SK-N-SH (cell line): Measurements from ENCODE around the gene ZBTB8OS. TPM values are rescaled to one million over a fixed set of nuclear protein-coding genes. Genes with fewer than 3 reads are reported as not detected.

Experiments
- CTCF ChIA-PET: fragments of 300-600, 350-600 bp; formaldehyde crosslinking; extraction: SDS; loops from one replicate; lab custom pipeline; 2021; lab: Yijun Ruan, JAX
- POLR2A ChIA-PET: fragments of 350-600 bp; sonication (Branson Sonifier 250); formaldehyde crosslinking; extraction: SDS; loops from one replicate; lab custom pipeline; 2020; ENCODE audit warnings: antibody characterized with exemption, inconsistent platforms; lab: Yijun Ruan, JAX
- DNase-seq: peaks from one replicate; pipeline ENCODE4 v3.0.0; 2012
- H2AFZ ChIP-seq: fragments of 200-600 bp; sonication (generic); 2 replicates; pipeline ENCODE4 v1.8.1; 2016; ENCODE audit warnings: antibody characterized with exemption, mild to moderate bottlenecking, low read depth
- H3F3A ChIP-seq: fragments of 200-600 bp; sonication (generic); replicated peaks from 2 replicates; pipeline ENCODE3; 2016; ENCODE audit warnings: antibody characterized with exemption, mild to moderate bottlenecking; ENCODE audit not compliant: insufficient read depth
- H3K27ac ChIP-seq, 2 experiments: fragments of 200-500 bp in 1 of 2; fragments of 200-600 bp in 1 of 2; sonication (Bioruptor generic) in 1 of 2; sonication (generic), shearing (Covaris generic) in 1 of 2; 2 replicates each; pipeline versions ENCODE4 v1.5.1 to v1.6.1; 2014 to 2016; ENCODE audit warnings: low read depth in 2 of 2, inconsistent platforms in 1 of 2, low read length in 1 of 2, mild to moderate bottlenecking in 1 of 2, mixed read lengths in 1 of 2
- H3K27me3 ChIP-seq: fragments of 200-600 bp; sonication (generic), shearing (Covaris generic); 2 replicates; pipeline ENCODE4 v1.6.1; 2016; ENCODE audit warnings: mixed run types; ENCODE audit not compliant: insufficient read depth
- H3K36me3 ChIP-seq, 2 experiments: fragments of 200-500 bp in 1 of 2; fragments of 200-600 bp in 1 of 2; sonication (Bioruptor generic) in 1 of 2; sonication (generic) in 1 of 2; replicated peaks in 1 of 2; 2 replicates each; pipeline versions ENCODE3 to v1.5.1; 2014 to 2016; ENCODE audit warnings: low read length in 1 of 2, mild to moderate bottlenecking in 1 of 2; ENCODE audit not compliant: insufficient read depth in 2 of 2, control insufficient read depth in 1 of 2
- H3K4me1 ChIP-seq, 2 experiments: fragments of 200-500 bp in 1 of 2; fragments of 200-600 bp in 1 of 2; sonication (Bioruptor generic) in 1 of 2; sonication (generic), shearing (Covaris generic) in 1 of 2; 2 replicates each; pipeline versions ENCODE4 v1.5.1 to v1.6.1; 2014 to 2016; ENCODE audit warnings: low read depth in 1 of 2, low read length in 1 of 2, mixed run types in 1 of 2; ENCODE audit not compliant: insufficient read depth in 2 of 2, control insufficient read depth in 1 of 2
- H3K4me2 ChIP-seq: fragments of 200-600 bp; sonication (generic), shearing (Covaris generic); 2 replicates; pipeline ENCODE4 v1.6.1; 2017; ENCODE audit warnings: mixed run types
- H3K4me3 ChIP-seq, 2 experiments: fragments of 200-500 bp in 1 of 2; fragments of 200-600 bp in 1 of 2; sonication (Bioruptor generic) in 1 of 2; sonication (generic), shearing (Covaris generic) in 1 of 2; 2 replicates each; pipeline versions ENCODE4 v1.5.1 to v1.8.1; 2014 to 2016; ENCODE audit warnings: low read depth in 2 of 2, inconsistent platforms in 1 of 2, low read length in 1 of 2, mild to moderate bottlenecking in 1 of 2, mixed read lengths in 1 of 2, moderate library complexity in 1 of 2
- H3K79me2 ChIP-seq: fragments of 200-600 bp; sonication (generic); 2 replicates; pipeline ENCODE4 v1.8.1; 2017; ENCODE audit warnings: mild to moderate bottlenecking; ENCODE audit not compliant: insufficient read depth
- H3K9ac ChIP-seq: fragments of 200-600 bp; sonication (generic); 2 replicates; pipeline ENCODE4 v1.6.1; 2017; ENCODE audit warnings: mixed run types
- H3K9me2 ChIP-seq: fragments of 200-600 bp; sonication (generic); 2 replicates; pipeline ENCODE4 v1.6.1; 2017; ENCODE audit warnings: mixed run types
- H3K9me3 ChIP-seq: fragments of 200-600 bp; sonication (generic); 2 replicates; pipeline ENCODE4 v1.6.1; 2017; ENCODE audit warnings: mixed run types, mild to moderate bottlenecking, moderate library complexity
- H4K20me1 ChIP-seq: fragments of 200-600 bp; sonication (generic); 2 replicates; pipeline ENCODE4 v1.6.1; 2017; ENCODE audit warnings: mild to moderate bottlenecking, mixed run types; ENCODE audit not compliant: insufficient read depth
- CHD2 ChIP-seq: fragments of 150-350 bp; IDR thresholded peaks from 2 replicates; pipeline ENCODE4 v1.6.1; 2018; ENCODE audit warnings: low read length; ENCODE audit not compliant: partially characterized antibody
- ELF1 ChIP-seq: IDR thresholded peaks from 2 replicates; pipeline ENCODE4 v1.4.0; 2012
- FOSL2 ChIP-seq: IDR thresholded peaks from 2 replicates; pipeline ENCODE4 v1.4.0; 2012; ENCODE audit warnings: low read depth, mild to moderate bottlenecking, moderate library complexity, borderline replicate concordance
- FOXM1 ChIP-seq: IDR thresholded peaks from 2 replicates; pipeline ENCODE4 v1.4.0; 2012; ENCODE audit warnings: low read depth, mild to moderate bottlenecking
- GABPA ChIP-seq: IDR thresholded peaks from 2 replicates; pipeline ENCODE4 v1.4.0; 2012; ENCODE audit warnings: low read depth, mild to moderate bottlenecking
- JUND ChIP-seq: IDR thresholded peaks from 2 replicates; pipeline ENCODE4 v1.4.0; 2012
- MXI1 ChIP-seq: IDR thresholded peaks from 2 replicates; pipeline ENCODE4 v1.6.1; 2012; ENCODE audit warnings: mild to moderate bottlenecking, low read depth, low read length, improper control_type of control experiment
- POLR2AphosphoS5 ChIP-seq: IDR thresholded peaks from 2 replicates; pipeline ENCODE4 v1.6.1; 2012; ENCODE audit warnings: low read depth, low read length
- RCOR1 ChIP-seq: fragments of 150-350 bp; IDR thresholded peaks from 2 replicates; pipeline ENCODE4 v1.6.1; 2017; ENCODE audit warnings: antibody characterized with exemption, low read length
- RFX5 ChIP-seq: IDR thresholded peaks from 2 replicates; pipeline ENCODE4 v1.6.1; 2012; ENCODE audit warnings: mild to moderate bottlenecking, improper control_type of control experiment, low read length
- SIN3A ChIP-seq: IDR thresholded peaks from 2 replicates; pipeline ENCODE4 v1.6.1; 2012; ENCODE audit warnings: low read depth, mild to moderate bottlenecking, low read length, moderate library complexity, borderline replicate concordance
- SMC3 ChIP-seq: IDR thresholded peaks from 2 replicates; pipeline ENCODE4 v1.6.1; 2012; ENCODE audit warnings: low read depth, low read length, improper control_type of control experiment
- TAF1 ChIP-seq: IDR thresholded peaks from 2 replicates; pipeline ENCODE4 v1.6.1; 2012; ENCODE audit warnings: low read depth, mild to moderate bottlenecking, low read length, moderate library complexity, borderline replicate concordance
- TCF12 ChIP-seq: IDR thresholded peaks from 2 replicates; pipeline ENCODE4 v1.4.0; 2012
- YY1 ChIP-seq: IDR thresholded peaks from 2 replicates; pipeline ENCODE4 v1.4.0; 2012; ENCODE audit warnings: low read depth, mild to moderate bottlenecking
- WGBS: methylation state at CpG from one replicate; pipeline ENCODE4 v1.1.6; 2017; ENCODE audit warnings: low lambda C conversion rate; 5-methylcytosine and 5-hydroxymethylcytosine counted together
- polyA plus RNA-seq, 3 experiments: library from polyadenylated mRNA; depleted of rRNA; stranded (reverse); fragments of >200 nt; gene quantifications; 2 replicates each; pipeline ENCODE4 v1.2.3, GENCODE V29; 2012
- TF ChIP-seq, protein P1 (sequence below): IDR thresholded peaks from 2 replicates; pipeline ENCODE4 v1.4.0; 2012; ENCODE audit warnings: low read depth
- TF ChIP-seq, protein P2 (sequence below): IDR thresholded peaks from 2 replicates; pipeline ENCODE4; 2012
- TF ChIP-seq, protein P3 (sequence below): IDR thresholded peaks from 2 replicates; pipeline ENCODE4 v1.4.0; 2012; ENCODE audit warnings: low read depth, borderline replicate concordance
- TF ChIP-seq, protein P4 (sequence below): fragments of 150-350 bp; IDR thresholded peaks from 2 replicates; pipeline ENCODE4 v1.6.1; 2017; ENCODE audit warnings: antibody characterized with exemption, low read length, low read depth, borderline replicate concordance
- TF ChIP-seq, protein P5 (sequence below): IDR thresholded peaks from 2 replicates; pipeline ENCODE4 v1.6.1; 2012; ENCODE audit warnings: mild to moderate bottlenecking, low read depth, low read length, moderate library complexity
- TF ChIP-seq, protein P6 (sequence below): fragments of 150-350 bp; IDR thresholded peaks from 2 replicates; pipeline ENCODE4 v1.6.1; 2016; ENCODE audit warnings: mild to moderate bottlenecking, low read depth, low read length

ZBTB8OS gene
- polyA plus RNA-seq, 1 of the 3 experiments (the other 2 are of a cell fraction), result 59.2 TPM

DNA sequence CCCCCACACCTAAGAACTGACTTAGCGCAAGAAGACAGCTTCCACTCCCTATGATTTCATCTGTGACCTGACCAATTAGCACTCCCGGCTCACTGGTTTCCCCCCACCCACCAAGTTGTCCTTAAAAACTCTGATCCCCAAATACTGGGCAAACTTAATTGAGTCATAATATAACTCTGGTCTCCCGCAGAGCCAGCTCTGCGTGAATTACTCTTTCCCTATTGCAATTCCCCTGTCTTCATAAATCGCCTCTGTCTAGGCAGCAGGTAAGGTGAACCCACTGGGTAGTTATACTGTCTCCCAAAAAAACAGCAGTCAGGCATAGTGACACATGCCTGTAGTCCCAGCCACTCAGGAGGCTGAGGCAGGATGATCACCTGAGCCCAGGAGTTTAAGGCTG lies 36.9 kb downstream of the ZBTB8OS start (continued):
- TF ChIP-seq, protein P1, sequence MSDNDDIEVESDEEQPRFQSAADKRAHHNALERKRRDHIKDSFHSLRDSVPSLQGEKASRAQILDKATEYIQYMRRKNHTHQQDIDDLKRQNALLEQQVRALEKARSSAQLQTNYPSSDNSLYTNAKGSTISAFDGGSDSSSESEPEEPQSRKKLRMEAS, result no peak
- TF ChIP-seq ELF1, result no peak
- TF ChIP-seq, protein P2, sequence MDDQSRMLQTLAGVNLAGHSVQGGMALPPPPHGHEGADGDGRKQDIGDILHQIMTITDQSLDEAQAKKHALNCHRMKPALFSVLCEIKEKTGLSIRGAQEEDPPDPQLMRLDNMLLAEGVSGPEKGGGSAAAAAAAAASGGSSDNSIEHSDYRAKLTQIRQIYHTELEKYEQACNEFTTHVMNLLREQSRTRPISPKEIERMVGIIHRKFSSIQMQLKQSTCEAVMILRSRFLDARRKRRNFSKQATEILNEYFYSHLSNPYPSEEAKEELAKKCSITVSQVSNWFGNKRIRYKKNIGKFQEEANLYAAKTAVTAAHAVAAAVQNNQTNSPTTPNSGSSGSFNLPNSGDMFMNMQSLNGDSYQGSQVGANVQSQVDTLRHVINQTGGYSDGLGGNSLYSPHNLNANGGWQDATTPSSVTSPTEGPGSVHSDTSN, result no peak
- no peak for TF ChIP-seq TAF1
- no peak for TF ChIP-seq SIN3A
- TF ChIP-seq, all 33 proteins: peak for 0

DNA sequence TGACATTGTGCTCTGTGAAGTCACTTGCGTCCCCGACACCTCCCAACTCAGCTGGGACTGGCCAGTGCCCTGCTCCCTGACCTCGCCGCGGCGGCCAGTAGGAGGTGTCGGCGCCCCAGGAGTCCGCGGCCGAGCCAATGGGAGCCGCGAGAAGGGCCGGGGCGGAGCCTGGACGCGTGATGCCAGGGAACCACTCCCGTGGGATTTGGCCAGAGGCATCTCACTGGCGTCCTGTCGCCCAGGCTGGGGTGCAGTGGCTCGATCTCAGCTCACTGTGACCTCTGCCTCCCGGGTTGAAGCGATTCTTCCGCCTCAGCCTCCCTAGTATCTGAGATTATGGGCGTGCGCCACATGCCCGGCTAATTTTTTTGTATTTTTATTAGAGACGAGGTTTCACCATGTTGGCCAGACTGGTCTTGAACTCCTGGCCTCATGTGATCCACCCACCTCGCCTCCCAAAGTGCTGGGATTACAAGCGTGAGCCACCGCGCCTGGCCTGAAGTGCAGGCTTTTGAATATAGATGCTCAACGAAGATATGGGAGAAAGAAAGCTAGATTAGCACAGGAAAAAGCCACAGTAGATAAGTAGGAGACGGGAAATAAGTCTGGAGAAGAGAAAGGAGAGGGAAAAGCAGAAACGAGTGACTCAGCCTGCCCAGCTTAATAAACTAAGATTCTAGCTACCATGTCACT lies 38.0 kb downstream of the ZBTB8OS start:
- peak overlapping the region; percentile 93 for H2AFZ ChIP-seq
- peak overlapping the region; percentile 18 to 39; a peak in 3 of 4 replicates for H3K27ac ChIP-seq
- H3K27me3 ChIP-seq, result no peaks in the 10 kb centered on the region
- POLR2A ChIA-PET, result interaction anchor here (1.4 kb wide), 1 partner anchor 13 kb away, joined by 3 read pairs; no protein-coding TSS in a partner anchor
- whole genome bisulfite sequencing, result 3% methylated on average over 19 of the region's 35 CpGs
- DNase-seq, result peak; percentile 94
- peak overlapping the region; percentile 63 to 73 for H3K4me3 ChIP-seq
- H3K36me3 ChIP-seq, result no peaks in the 10 kb centered on the region
- H3K79me2 ChIP-seq, result no peaks in the 10 kb centered on the region
- H3K9me2 ChIP-seq, result no peaks in the 10 kb centered on the region
- no peaks in the 10 kb centered on the region for H3K9me3 ChIP-seq
- H3F3A ChIP-seq, result peaks cover 16% of the 10 kb centered on the region
- H3K4me1 ChIP-seq, result peaks cover 0 to 3% of the 10 kb centered on the region in 2 experiments; a peak in 1 of 4 replicates
- CTCF ChIA-PET, result interaction anchor here (1.0 to 2.2 kb wide), 5 partner anchors 8 to 92 kb away, joined by 4 to 7 read pairs (median 5); partner anchors contain the start of gene ZBTB8A
- H3K9ac ChIP-seq, result peak overlapping the region; percentile 63
- peak overlapping the region; percentile 71 for H3K4me2 ChIP-seq
- no peaks in the 10 kb centered on the region for H4K20me1 ChIP-seq
- TF ChIP-seq, protein P3, sequence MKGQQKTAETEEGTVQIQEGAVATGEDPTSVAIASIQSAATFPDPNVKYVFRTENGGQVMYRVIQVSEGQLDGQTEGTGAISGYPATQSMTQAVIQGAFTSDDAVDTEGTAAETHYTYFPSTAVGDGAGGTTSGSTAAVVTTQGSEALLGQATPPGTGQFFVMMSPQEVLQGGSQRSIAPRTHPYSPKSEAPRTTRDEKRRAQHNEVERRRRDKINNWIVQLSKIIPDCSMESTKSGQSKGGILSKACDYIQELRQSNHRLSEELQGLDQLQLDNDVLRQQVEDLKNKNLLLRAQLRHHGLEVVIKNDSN, result peak; percentile 63; the same call in 1 of the 2 replicates
- TF ChIP-seq, protein P4, sequence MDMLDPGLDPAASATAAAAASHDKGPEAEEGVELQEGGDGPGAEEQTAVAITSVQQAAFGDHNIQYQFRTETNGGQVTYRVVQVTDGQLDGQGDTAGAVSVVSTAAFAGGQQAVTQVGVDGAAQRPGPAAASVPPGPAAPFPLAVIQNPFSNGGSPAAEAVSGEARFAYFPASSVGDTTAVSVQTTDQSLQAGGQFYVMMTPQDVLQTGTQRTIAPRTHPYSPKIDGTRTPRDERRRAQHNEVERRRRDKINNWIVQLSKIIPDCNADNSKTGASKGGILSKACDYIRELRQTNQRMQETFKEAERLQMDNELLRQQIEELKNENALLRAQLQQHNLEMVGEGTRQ, result peak; percentile 32; the same call in 1 of the 2 replicates
- TF ChIP-seq YY1 (no peak), GABPA (no peak), ELF1 (no peak), FOSL2 (no peak), CHD2 (peak; percentile 82), MXI1 (peak; percentile 56; the same call in 1 of the 2 replicates), TAF1 (peak; percentile 54; the same call in 1 of the 2 replicates), SMC3 (no peak), POLR2AphosphoS5 (peak; percentile 81), FOXM1 (no peak), TCF12 (no peak), RFX5 (peak; percentile 35; the same call in 1 of the 2 replicates), RCOR1 (no peak), JUND (no peak)
- TF ChIP-seq, protein P2, result no peak
- TF ChIP-seq, protein P5, sequence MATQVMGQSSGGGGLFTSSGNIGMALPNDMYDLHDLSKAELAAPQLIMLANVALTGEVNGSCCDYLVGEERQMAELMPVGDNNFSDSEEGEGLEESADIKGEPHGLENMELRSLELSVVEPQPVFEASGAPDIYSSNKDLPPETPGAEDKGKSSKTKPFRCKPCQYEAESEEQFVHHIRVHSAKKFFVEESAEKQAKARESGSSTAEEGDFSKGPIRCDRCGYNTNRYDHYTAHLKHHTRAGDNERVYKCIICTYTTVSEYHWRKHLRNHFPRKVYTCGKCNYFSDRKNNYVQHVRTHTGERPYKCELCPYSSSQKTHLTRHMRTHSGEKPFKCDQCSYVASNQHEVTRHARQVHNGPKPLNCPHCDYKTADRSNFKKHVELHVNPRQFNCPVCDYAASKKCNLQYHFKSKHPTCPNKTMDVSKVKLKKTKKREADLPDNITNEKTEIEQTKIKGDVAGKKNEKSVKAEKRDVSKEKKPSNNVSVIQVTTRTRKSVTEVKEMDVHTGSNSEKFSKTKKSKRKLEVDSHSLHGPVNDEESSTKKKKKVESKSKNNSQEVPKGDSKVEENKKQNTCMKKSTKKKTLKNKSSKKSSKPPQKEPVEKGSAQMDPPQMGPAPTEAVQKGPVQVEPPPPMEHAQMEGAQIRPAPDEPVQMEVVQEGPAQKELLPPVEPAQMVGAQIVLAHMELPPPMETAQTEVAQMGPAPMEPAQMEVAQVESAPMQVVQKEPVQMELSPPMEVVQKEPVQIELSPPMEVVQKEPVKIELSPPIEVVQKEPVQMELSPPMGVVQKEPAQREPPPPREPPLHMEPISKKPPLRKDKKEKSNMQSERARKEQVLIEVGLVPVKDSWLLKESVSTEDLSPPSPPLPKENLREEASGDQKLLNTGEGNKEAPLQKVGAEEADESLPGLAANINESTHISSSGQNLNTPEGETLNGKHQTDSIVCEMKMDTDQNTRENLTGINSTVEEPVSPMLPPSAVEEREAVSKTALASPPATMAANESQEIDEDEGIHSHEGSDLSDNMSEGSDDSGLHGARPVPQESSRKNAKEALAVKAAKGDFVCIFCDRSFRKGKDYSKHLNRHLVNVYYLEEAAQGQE, result no peak
- TF ChIP-seq, protein P6, sequence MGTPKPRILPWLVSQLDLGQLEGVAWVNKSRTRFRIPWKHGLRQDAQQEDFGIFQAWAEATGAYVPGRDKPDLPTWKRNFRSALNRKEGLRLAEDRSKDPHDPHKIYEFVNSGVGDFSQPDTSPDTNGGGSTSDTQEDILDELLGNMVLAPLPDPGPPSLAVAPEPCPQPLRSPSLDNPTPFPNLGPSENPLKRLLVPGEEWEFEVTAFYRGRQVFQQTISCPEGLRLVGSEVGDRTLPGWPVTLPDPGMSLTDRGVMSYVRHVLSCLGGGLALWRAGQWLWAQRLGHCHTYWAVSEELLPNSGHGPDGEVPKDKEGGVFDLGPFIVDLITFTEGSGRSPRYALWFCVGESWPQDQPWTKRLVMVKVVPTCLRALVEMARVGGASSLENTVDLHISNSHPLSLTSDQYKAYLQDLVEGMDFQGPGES, result 0 out of 2 replicates have a peak, but pooled peaks have one; percentile 17
